Panc1 (cell line): ENCODE results near the gene MACF1. TPM values are rescaled to one million over a fixed set of nuclear protein-coding genes. Genes with fewer than 3 reads are reported as not detected.

Experiments used
- ATAC-seq: fragments of 200-7000 bp; cut with Tn5 transposase; 2 replicates; pipeline ENCODE4 v1.9.1; 2020; ENCODE audit warnings: mild to moderate bottlenecking, moderate library complexity
- BruUV-seq: library from RNA; stranded (reverse); fragments of 400-500 nt; replicated peaks from 2 replicates; lab custom pipeline; 2021; lab: Mats Ljungman, UMichigan
- CTCF ChIA-PET: fragments of 300-600 bp; sonication (Branson Sonifier 250); formaldehyde crosslinking; loops from one replicate; lab custom pipeline; 2022; ENCODE audit warnings: antibody characterized with exemption; lab: Charles Lee
- POLR2A ChIA-PET: fragments of 300-600 bp; sonication (Branson Sonifier 250); formaldehyde crosslinking; loops from one replicate; lab custom pipeline; 2022; ENCODE audit warnings: antibody characterized with exemption; lab: Charles Lee
- DNase-seq: peaks from one replicate; pipeline ENCODE4 v3.0.0-alpha.2; 2010; ENCODE audit warnings: low read depth, low spot score
- H3K27ac ChIP-seq: 2 replicates; pipeline ENCODE4 v1.5.1; 2011; ENCODE audit warnings: mild to moderate bottlenecking, low read length, inconsistent platforms
- H3K27me3 ChIP-seq: fragments of 200-500 bp; sonication (Bioruptor generic); 2 replicates; pipeline ENCODE4 v1.6.0; 2014; ENCODE audit warnings: low read length, inconsistent platforms; ENCODE audit not compliant: control insufficient read depth, insufficient read depth
- H3K36me3 ChIP-seq: fragments of 200-500 bp; sonication (Bioruptor generic); 2 replicates; pipeline ENCODE4 v1.5.1; 2014; ENCODE audit warnings: inconsistent platforms, mild to moderate bottlenecking, low read length, moderate library complexity; ENCODE audit not compliant: control insufficient read depth, insufficient read depth
- H3K4me1 ChIP-seq: 2 replicates; pipeline ENCODE4 v1.5.1; 2011; ENCODE audit warnings: inconsistent platforms, mild to moderate bottlenecking, low read length, moderate library complexity; ENCODE audit not compliant: control insufficient read depth, insufficient read depth
- H3K4me3 ChIP-seq, 2 experiments: 2 replicates each; pipeline ENCODE4 v1.5.1; 2011 to 2012; ENCODE audit warnings: low read depth in 2 of 2, low read length in 2 of 2, mild to moderate bottlenecking in 2 of 2, inconsistent platforms in 1 of 2, moderate library complexity in 1 of 2
- H3K9me3 ChIP-seq: fragments of 200-500 bp; sonication (Bioruptor generic); 2 replicates; pipeline ENCODE4 v1.5.1; 2014; ENCODE audit warnings: low read depth, mild to moderate bottlenecking, inconsistent platforms, low read length, moderate library complexity; ENCODE audit not compliant: control insufficient read depth, insufficient read depth
- POLR2AphosphoS5 ChIP-seq: IDR thresholded peaks from 2 replicates; pipeline ENCODE4 v1.6.1; 2012; ENCODE audit warnings: mild to moderate bottlenecking, low read depth, low read length, moderate library complexity
- SIN3A ChIP-seq: IDR thresholded peaks from 2 replicates; pipeline ENCODE4 v1.6.1; 2012; ENCODE audit warnings: low read depth, mild to moderate bottlenecking, low read length, moderate library complexity, borderline replicate concordance; ENCODE audit not compliant: insufficient read depth
- TCF7L2 ChIP-seq: IDR thresholded peaks from 2 replicates; pipeline ENCODE4 v1.6.1; 2011; ENCODE audit warnings: mild to moderate bottlenecking, low read depth, low read length, inconsistent platforms
- in situ Hi-C: cut with HindIII; loops from 2 replicates; pipeline ENCODE4 v1.10.0; 2016; ENCODE audit warnings: low sequenced_read_pairs, low pct_unique_long_range_greater_than_20kb
- intact Hi-C: fragments of 100-400 bp; cut with micrococcal nuclease; formaldehyde crosslinking; loops from one replicate; pipeline ENCODE4 v1.10.0; 2022; ENCODE audit not compliant: unreplicated experiment
- total RNA-seq: library from RNA; stranded (reverse); gene quantifications from one replicate; pipeline ENCODE4 v1.2.1, GENCODE V29; 2021; ENCODE audit not compliant: unreplicated experiment
- TF ChIP-seq, protein P1 (sequence below): fragments of 450-650 bp; IDR thresholded peaks from 2 replicates; pipeline ENCODE4 v1.5.1; 2017; ENCODE audit warnings: mild to moderate bottlenecking
- TF ChIP-seq, protein P2 (sequence below), 2 experiments: IDR thresholded peaks; 2 replicates each; pipeline ENCODE4 v1.6.1; 2011 to 2012; ENCODE audit warnings: low read depth in 2 of 2, control low read depth in 1 of 2, low read length in 1 of 2, mild to moderate bottlenecking in 1 of 2, moderate library complexity in 1 of 2; ENCODE audit not compliant: insufficient read depth in 1 of 2

MACF1 gene
- total RNA-seq, 1 experiment from 2014 or later, result 413 TPM

DNA sequence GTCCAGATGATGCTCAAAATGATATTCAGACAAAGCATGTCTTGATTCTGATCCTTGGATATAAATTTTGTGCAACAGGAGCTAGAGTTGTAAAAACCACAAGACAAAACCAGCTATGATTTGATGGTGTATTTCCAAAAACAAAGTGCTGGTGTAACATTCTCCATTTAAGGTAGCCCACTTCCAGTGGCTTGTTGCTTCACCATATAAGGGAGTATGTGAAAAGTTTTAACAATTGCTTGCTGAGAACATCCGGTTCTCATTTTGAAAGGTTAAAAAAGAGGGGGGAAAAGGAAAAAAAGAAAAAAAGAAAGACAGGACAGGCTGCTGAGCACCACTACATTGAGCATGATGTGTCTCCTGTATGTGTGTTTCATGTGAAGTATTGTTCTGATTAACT lies 123.6 kb downstream of the MACF1 start:
- BruUV-seq, result no TSS peak

DNA sequence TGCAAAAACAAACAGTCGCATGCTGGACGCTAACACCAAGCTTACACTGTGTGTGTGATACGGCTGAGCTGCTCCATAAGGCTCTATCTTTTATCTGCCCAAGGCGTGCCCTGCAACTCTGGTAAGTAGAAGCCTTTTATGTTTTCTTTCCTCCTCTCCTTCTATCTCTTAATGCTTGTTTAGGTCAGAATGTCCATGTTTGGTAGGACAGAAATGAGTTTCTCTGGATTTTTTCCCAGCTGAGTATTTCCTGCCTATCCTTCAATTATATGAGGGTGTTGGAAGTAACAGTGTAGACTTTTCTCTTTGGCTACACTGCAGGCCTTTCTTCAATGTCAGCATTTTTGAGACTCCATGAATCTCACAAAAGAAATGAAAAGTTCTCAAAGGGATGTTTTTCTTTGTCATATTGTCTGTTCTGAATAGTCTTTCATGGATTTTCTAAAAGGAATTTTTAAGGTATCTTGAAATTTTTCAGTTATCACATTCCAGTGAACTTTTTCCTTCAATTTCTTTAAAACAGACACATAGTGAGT lies 124.2 kb downstream of the MACF1 start:
- intact Hi-C loops (no loop called here), in situ Hi-C loops (no loop called here)
- TF ChIP-seq, protein P1, sequence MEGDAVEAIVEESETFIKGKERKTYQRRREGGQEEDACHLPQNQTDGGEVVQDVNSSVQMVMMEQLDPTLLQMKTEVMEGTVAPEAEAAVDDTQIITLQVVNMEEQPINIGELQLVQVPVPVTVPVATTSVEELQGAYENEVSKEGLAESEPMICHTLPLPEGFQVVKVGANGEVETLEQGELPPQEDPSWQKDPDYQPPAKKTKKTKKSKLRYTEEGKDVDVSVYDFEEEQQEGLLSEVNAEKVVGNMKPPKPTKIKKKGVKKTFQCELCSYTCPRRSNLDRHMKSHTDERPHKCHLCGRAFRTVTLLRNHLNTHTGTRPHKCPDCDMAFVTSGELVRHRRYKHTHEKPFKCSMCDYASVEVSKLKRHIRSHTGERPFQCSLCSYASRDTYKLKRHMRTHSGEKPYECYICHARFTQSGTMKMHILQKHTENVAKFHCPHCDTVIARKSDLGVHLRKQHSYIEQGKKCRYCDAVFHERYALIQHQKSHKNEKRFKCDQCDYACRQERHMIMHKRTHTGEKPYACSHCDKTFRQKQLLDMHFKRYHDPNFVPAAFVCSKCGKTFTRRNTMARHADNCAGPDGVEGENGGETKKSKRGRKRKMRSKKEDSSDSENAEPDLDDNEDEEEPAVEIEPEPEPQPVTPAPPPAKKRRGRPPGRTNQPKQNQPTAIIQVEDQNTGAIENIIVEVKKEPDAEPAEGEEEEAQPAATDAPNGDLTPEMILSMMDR, result no peak
- no peak for TF ChIP-seq POLR2AphosphoS5
- BruUV-seq, result no TSS peak
- no peak for DNase-seq
- no peak overlapping the region for H3K4me3 ChIP-seq
- ATAC-seq, result no peak
- no peak overlapping the region for H3K27ac ChIP-seq
- H3K36me3 ChIP-seq, result peaks cover 40% of the 10 kb centered on the region
- H3K9me3 ChIP-seq, result no peaks in the 10 kb centered on the region
- no peaks in the 10 kb centered on the region for H3K4me1 ChIP-seq
- POLR2A ChIA-PET, result no interaction called here
- H3K27me3 ChIP-seq, result no peaks in the 10 kb centered on the region
- CTCF ChIA-PET, result no interaction called here

More for the DNA sequence above, 123.6 kb downstream of the MACF1 start:
- ChIA-PET POLR2A (no interaction called here), CTCF (no interaction called here)
- Histone ChIP-seq H3K4me1 (no peaks in the 10 kb centered on the region), H3K9me3 (no peaks in the 10 kb centered on the region), H3K4me3 (no peak overlapping the region), H3K36me3 (peaks cover 44% of the 10 kb centered on the region), H3K27me3 (no peaks in the 10 kb centered on the region), H3K27ac (no peak overlapping the region)
- in situ Hi-C loops, result no loop called here
- DNase-seq (no peak), ATAC-seq (no peak)
- intact Hi-C loops, result no loop called here
- TF ChIP-seq SIN3A, result no peak

DNA sequence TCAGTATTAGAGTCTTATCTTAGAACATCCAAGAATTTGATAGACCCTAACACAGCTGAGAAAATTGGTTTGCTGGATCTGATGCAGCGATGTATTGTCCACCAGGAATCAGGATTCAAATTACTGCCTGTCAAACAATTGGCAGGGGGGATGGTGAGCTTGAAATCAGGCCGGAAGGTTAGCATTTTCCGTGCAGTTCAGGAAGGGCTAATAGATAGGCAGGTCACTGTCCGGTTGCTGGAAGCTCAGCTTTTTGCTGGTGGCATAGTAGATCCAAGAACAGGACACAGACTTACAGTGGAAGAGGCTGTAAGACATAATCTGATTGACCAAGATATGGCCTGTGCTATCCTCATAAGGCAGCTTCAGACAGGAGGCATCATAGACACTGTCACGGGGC lies 127.2 kb downstream of the MACF1 start:
- Histone ChIP-seq H3K27ac (no peak overlapping the region), H3K4me3 (no peak overlapping the region), H3K36me3 (peaks cover 24% of the 10 kb centered on the region), H3K4me1 (no peaks in the 10 kb centered on the region), H3K27me3 (no peaks in the 10 kb centered on the region), H3K9me3 (no peaks in the 10 kb centered on the region)
- POLR2A ChIA-PET, result interaction anchor here (0.5 to 0.6 kb wide), 2 partner anchors 52 to 444 kb away, joined by 6 to 10 read pairs; no protein-coding TSS in a partner anchor
- CTCF ChIA-PET, result interaction anchor here (0.6 kb wide), 1 partner anchor 309 kb away, joined by 3 read pairs; no protein-coding TSS in a partner anchor
- no peak for TF ChIP-seq SIN3A
- DNase-seq (no peak), ATAC-seq (no peak)
- in situ Hi-C loops, result no loop called here
- intact Hi-C loops, result no loop called here
- BruUV-seq, result no TSS peak

DNA sequence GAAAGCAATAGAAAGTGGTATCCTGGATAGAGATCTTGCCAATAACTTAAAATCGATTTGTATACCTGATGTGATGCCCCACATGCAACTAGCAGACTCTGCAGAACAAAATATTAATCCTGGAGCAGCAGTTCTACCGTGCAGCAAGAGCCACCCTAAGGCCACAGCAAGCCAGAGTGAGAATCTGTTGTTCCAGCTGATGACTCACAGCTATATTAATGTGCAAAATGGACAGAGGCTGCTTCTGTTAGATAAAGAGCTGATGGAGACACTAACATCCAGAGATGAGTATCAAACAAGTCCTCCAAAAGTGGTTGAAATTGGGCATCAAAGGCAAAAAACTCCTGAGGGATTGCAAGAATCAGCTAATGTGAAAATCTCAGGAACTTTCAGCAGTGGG lies 127.8 kb downstream of the MACF1 start:
- POLR2A ChIA-PET, result interaction anchor here (0.6 kb wide), 1 partner anchor 444 kb away, joined by 10 read pairs; no protein-coding TSS in a partner anchor
- Histone ChIP-seq H3K27me3 (no peaks in the 10 kb centered on the region), H3K4me3 (no peak overlapping the region), H3K27ac (no peak overlapping the region), H3K4me1 (no peaks in the 10 kb centered on the region), H3K9me3 (no peaks in the 10 kb centered on the region), H3K36me3 (peaks cover 26% of the 10 kb centered on the region)
- TF ChIP-seq, protein P1, result no peak
- TF ChIP-seq POLR2AphosphoS5 (no peak), TCF7L2 (no peak), SIN3A (no peak)
- TF ChIP-seq, protein P2, sequence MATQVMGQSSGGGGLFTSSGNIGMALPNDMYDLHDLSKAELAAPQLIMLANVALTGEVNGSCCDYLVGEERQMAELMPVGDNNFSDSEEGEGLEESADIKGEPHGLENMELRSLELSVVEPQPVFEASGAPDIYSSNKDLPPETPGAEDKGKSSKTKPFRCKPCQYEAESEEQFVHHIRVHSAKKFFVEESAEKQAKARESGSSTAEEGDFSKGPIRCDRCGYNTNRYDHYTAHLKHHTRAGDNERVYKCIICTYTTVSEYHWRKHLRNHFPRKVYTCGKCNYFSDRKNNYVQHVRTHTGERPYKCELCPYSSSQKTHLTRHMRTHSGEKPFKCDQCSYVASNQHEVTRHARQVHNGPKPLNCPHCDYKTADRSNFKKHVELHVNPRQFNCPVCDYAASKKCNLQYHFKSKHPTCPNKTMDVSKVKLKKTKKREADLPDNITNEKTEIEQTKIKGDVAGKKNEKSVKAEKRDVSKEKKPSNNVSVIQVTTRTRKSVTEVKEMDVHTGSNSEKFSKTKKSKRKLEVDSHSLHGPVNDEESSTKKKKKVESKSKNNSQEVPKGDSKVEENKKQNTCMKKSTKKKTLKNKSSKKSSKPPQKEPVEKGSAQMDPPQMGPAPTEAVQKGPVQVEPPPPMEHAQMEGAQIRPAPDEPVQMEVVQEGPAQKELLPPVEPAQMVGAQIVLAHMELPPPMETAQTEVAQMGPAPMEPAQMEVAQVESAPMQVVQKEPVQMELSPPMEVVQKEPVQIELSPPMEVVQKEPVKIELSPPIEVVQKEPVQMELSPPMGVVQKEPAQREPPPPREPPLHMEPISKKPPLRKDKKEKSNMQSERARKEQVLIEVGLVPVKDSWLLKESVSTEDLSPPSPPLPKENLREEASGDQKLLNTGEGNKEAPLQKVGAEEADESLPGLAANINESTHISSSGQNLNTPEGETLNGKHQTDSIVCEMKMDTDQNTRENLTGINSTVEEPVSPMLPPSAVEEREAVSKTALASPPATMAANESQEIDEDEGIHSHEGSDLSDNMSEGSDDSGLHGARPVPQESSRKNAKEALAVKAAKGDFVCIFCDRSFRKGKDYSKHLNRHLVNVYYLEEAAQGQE (IDR thresholded peaks at IDR 0.05; ENCODE audit: insufficient read depth in 1 of 2, low read depth in 2 of 2, low read length in 1 of 2), result no peak
- CTCF ChIA-PET, result interaction anchor here (0.6 kb wide), 1 partner anchor 309 kb away, joined by 3 read pairs; no protein-coding TSS in a partner anchor
- ATAC-seq (no peak), DNase-seq (no peak)
- intact Hi-C loops, result no loop called here
- no TSS peak for BruUV-seq
- in situ Hi-C loops, result no loop called here
